GM18508 (cell line): ENCODE measurements around the gene ABCB8.

Experiments
- ATAC-seq: cut with Tn5 transposase; IDR thresholded peaks from one replicate; pipeline ENCODE4 v1.9.1; 2021; ENCODE audit warnings: moderate number of reproducible peaks; ENCODE audit not compliant: insufficient read depth, unreplicated experiment

The ABCB8 gene

DNA sequence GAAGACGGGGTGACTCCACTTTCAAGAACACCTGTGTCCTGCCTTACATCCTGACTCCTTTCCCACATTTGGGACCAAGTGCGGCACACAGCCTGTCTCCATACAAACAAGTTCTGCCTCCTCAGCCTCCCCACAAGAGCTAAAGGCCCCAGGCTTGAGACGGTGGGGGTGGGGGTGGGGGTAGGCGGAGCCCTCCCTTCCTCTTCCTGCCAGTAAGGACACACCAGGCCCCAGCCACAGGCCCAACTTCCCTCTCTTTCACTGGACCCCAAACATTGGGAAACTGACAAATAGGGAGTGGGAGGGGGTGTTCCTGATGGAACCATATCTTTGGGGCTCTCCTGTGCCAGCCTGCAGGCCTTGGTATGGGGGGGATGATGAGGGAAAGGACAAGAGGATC is 24.8 kb downstream of the ABCB8 start:
- ATAC-seq = no peak

DNA sequence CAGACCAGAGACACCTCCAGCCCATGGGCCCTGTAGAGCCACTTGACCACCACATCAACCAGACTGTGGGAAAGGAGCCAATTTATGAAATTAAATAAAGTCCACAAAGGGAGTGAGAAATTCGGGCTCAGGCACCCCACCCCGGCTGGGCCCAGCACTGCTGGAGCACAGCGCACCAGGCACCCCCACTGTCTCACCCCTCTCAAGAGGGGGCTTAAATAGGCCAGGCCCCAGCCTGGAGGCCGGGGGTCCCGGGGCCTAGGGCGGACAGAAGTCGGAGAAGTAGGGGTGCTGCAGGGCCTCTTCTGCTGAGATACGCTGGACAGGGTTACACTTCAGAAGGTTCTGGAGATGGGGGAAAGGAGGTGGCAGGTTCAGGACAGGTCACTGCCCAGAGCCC is 25.5 kb downstream of the ABCB8 start:
- no peak for ATAC-seq

DNA sequence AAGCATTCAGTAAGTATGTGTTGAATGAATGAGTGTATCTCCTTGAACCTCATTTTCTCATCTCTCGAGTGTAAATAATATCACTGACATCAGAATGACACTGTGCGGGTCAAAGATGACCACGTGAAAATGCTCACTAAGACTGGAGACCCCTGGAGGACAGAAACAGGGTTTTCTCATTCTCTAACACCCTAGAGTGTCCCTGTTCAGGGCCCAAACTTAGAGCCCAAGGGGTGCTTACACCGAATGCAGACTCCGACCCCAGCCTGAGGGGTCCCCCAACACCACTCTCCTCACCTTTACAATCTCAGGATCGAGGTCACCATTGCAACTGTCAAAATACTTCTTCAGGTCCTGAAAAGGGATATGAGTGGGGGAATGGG is 28.0 kb downstream of the ABCB8 start:
- no peak for ATAC-seq

DNA sequence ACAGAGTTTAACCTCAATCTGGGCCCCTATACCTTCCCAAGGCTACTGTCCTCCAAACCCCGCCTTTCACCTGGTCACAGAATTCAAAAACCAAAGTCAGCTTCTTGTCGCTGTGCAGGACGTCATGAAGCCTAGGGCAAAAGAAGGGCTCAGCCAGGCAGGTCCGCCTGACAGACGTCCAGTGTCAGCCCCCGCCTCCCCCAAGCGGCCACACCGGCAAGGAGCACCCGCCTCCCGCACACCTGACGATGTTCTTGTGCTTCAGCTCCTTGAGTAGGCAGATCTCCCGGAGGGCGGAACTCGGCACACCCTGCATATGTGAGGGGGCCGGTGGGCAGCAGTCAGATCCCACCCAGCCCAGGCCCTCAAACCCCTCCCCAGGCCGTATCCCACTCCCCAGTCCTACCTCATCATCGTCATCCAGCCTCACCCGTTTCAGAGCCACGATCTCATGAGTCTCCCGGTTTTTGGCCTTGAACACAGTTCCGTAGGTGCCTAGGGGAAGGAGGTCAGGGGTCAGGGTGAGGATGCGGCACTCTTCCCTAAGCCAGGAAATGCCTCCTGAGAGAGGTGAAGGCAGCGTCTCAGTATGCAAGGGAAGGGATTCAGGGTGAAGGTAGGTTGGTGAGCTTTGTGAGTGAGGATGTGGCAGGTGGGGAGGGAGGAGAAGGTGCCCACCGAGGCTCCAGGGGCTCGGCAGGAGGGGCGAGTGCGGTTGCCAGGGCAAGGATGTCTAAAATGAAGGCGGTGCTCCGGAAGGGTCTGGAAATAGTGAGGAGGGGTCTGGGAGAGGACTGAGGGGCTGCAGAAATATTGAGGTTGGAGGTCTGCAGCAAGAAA is 28.6 kb downstream of the ABCB8 start:
- ATAC-seq = no peak

DNA sequence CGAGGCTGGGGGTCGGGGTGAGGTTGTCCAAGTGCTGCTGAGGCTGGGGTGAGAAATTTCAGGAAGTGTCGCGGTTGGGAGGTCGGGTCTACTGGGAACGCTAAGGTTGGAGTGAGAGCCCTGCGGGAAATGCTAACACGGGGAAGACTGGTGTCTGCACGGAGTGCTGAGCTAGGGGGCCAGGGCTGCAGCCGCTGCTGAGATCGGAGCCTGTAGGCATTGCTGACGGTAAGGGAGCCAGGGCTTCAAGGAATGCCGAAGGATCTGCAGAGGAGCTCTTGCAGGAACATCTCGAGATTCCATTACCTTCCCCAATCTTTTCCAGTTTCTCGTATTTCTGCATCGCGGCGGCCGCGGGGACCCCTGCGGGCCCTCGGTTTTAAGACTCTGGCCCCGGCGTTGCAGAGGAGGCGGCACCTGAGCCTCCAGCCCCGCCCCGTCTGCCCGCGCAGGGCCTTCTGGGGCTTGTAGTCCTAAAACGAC is 29.3 kb downstream of the ABCB8 start, which contains the start of gene CDK5:
TSS of gene CDK5 (minus strand) at position 392 of the 483 bp plus-strand sequence. CDS start at position 343, 49 bp downstream.
- ATAC-seq = peak; percentile 13

DNA sequence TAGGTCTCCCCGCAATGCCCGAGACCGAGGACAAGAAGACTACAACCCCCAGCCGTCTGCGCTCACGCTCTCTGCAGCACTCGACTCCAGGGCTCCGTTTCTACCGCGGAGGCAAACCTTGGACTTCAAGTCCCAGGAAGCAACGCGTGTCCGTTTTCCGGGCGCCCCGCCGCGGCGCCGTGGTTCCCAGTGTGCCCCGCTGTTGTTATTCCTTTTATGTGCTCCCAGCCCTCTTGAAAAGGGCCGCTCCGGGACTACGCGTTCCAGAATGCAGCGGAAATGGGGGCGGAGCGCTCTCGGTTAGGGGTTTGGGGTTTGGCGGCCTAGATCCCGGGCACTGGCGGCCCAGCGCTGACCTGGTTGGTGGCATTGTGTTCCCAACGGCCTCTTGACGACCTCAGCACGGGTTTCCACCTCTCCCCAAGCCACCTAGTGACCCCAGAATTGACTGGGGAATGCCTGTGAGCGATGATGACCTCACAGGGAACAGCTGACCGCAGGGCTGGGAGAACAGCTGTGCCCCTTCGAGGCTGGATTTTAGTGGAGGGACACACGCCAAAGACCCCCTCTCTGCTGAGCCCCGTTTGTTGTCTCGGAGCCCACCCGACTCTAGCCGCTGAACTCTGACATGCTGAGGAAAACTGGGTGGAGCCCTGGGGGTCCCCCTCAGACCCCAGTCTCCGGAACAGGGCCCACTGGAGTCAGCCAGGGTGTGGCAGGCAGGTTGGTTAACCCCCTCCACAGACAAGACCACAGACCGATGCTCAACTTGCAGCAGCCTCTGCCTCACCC is 29.9 kb downstream of the ABCB8 start:
- ATAC-seq = peak; percentile 67

DNA sequence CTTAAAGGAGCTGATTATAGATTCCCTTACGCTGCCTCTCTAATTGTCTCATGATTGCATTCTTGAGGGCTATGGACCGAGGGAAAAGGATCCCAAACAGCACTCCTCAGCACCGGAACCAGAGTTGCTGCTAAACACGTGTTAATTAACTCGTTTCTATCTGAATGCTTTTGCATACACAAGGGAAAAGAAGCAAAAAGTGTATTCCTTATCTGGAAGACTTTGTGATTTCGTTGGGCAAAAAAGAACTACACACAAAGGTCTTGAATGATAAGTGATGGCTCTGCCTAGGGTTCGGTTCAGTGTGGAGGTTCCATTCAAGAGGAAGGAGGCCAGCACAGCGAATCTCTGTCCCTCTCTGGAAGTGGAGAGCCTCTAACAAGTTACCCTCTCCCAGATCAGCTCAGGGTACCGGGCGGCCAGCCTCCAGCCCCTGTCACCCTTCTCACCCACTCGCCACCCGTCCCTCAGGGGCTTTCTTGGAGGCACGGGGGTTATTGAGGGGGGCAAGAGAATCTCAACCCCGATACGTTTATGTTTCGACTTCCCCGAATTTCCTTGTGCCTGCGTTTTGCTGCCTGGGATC is 30.6 kb downstream of the ABCB8 start:
- no peak for ATAC-seq

DNA sequence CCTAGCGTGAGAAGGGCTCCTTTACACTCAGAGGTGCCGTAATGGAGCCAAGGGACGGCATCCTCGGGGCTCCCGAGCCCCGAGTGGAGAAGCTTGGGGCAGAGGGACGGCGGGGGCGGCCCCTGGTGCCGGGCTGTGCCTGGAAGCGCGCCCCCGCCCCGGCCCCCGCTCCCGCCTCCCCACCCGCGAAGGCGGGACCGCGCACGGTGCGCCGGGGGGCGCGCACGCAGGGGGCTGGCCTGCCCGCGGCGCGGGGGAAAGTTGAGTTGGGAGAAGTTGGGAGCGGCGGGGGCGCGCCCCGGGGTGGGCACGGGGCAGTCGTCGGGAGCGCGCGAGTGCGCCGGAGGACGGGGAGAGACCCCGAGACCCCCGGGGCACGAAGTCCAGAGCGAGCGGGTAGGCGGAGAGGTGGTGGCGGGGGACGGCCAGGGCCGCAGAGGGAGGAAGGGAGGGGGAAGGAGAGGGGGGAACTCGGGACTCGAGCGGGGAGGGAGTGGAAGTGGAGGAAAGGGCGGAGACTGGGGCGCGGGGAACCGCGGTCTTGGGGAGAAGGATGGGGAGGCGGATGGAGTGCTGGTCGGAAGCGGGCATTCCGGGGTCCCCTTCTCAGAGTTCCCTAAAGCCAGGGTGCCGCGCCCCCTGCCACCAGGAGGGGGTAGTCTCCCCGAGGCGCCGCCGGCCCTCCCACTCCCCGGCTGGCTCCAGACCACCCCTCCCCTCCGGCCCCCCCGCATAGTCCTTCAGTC is 31.3 kb downstream of the ABCB8 start, which contains the start of gene SLC4A2:
TSS of gene SLC4A2 (plus strand) at position 223 of the 746 bp plus-strand sequence. CDS start 2,399 bp downstream, outside the sequence.
- no peak for ATAC-seq

DNA sequence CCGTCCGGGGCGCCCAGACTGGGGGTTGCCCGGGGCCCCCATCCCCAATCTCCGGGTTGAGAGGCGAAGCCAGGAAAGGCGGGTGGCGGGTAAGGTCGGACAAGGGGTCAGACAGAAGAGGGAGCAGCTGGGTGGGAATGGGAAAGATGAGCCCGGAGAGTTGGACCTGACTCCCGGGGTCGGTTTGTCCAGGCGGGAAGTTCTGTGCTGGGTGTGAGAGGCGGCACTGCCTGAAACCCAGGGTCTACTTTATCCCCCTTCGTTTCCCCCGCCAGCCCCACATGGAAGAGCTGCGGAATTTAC is 31.8 kb downstream of the ABCB8 start:
- no peak for ATAC-seq

DNA sequence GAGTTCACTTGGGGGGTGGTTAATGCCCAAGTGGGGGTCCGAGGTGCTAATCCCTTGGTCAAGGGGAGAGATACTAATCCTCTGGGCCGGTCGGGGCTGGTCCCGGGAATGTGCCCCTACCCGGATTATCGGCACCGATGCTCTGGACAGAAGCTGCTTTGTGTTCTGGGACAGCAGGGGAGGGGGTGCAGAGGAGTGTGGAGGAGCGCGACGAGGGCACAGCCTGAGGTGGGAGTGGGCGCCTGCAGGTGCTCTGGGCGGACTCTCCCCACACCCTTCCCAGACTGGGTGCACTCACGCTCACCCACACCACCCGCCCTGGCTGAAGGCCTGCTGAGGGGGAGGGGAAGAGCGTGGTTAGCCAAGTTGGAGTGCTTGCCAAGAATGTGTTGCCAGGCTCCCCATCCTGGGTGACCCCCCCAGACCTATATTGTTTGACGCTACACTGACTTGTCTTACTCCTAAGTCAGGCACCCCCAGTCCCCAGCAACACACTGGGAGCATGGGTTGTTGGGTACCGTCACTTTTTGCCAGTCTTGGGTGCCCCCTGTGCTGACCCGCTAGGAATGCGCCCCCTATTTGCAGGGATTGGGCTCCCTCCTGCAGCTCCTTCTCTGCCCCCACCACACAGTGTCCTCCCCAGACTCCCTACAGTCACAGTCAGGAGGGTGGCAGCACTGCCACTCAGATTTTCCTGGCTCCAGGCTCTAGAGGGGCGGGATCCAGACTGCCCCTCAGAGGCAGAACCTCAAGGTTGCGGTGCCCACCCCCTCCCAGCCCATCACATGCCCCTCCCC is 32.4 kb downstream of the ABCB8 start:
- no peak for ATAC-seq

DNA sequence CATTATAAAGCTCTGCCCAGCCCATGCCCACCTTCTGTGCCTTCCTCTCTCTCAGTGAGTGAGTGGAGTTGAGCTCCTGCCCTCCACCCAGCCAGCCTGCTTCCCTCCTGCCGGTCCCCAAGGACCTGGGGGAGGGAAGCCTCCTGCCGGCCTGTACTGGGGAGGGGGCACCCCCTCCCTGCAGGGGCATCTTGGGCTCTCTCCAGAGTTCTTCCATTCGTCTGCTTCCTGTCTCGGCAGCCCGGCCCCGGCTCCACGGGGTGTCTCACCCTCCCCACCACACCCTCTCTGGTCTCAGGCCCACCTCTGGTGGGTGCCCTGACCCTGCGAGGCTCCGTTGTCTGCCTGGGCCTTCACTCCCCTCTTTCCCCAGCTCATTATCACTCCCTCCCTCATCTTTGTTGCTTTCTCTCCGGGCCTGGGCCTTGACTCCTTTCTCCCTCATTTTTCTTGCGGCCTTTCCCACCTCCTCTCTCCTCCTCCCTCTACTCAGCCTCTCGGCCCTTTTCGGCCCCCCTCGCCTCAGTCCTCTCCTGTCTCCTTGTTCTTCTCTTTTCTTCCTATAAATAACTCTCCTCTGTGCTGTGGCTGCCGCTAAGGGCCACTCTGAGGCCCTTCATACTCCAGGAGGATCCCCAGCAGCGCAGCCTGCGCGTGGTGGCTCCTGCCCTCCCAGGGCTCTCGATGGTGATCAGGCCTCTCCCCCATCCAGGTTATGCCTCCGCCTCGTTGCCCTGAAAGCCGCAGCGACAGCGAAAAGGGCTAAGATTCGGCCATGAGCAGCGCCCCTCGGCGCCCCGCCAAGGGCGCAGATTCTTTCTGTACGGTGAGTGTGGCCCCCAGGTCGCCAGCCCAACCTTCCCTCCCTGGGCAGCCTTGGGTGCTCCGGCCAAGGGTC is 33.2 kb downstream of the ABCB8 start:
- no peak for ATAC-seq

DNA sequence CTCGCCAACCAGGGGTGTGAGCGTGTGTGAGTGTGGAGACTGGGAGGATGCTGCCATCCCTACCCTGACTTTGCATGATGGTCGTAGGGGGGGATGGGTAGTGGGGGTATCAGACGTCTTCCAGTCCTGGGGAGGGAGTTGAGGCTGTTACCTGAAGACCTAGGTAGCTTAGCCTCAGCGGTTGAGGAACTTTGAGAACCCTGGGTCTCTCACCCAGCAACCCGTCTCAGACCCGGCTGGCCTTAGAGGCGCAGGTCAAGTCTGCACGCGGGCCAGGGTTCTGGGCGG is 33.8 kb downstream of the ABCB8 start:
- ATAC-seq = no peak

DNA sequence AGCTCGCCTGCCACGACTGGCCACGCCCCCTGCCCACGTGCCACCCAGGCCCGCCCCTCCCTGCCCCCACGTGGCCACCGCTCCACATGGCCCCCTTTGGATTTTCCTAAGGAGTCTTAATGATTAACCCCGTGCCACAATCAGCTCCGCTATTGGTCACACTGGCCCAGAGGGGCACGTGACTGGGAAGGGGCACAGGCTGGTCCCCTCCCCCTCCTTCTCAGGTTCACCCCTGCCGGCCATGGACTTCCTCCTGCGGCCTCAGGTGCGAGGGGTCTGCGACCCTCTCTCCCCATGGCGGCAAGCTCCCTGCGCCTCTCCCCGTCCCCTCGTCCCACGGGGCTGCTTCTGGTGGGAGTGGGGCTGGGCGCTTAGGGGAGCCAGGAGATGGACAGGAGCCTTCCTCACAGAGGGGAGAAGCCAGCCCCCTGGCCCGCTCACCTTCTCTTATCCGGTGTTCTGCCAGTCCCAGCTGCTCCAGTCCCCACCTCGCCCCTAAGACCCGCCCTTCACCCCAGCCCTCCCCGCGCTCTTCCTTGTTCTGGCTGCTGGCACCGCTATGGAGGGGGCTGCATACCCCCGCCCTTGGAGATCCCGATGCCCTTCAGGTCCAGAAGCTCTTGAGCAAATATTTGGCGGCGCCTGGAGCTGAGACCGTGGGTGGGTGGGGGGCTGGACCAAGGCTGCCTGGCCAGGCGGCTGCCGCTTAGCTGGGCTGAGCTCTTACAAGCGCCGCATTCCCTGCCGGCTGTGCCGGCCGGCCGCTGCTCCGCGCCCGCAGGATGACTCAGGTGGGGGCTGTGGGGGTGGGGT is 34.4 kb downstream of the ABCB8 start:
- no peak for ATAC-seq

DNA sequence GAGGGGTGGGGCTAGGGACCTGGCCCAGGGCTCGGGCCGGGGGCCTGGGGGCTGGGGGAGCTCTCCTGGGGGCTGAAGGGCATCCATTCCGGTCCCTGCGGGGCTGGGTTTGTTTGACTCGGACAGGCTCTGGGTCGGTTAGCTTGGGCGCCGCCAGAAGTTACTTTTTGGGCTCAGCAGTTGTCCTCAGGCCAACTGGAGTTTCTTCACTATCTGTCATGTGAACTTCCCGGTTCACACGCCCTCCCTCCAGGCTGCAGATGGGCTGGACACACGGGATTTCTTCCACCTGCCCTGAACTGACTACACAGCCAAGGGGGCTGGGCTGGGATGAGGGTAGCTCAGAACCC is 34.9 kb downstream of the ABCB8 start:
- ATAC-seq = no peak

DNA sequence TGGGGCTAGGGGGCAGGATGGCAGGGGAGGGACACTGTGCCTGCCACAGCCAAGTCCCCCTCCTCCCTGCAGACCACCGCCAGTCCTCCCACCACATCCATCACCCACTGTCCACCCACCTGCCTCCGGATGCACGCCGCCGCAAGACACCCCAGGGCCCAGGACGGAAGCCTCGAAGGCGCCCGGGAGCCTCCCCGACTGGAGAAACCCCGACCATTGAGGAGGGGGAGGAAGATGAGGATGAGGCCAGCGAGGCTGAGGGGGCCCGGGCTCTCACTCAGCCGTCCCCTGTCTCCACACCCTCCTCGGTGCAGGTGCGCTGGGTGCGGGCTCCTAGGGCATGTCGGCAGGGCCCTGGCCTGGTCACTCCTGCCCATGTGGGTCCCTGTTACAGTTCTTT is 36.2 kb downstream of the ABCB8 start:
- no peak for ATAC-seq

DNA sequence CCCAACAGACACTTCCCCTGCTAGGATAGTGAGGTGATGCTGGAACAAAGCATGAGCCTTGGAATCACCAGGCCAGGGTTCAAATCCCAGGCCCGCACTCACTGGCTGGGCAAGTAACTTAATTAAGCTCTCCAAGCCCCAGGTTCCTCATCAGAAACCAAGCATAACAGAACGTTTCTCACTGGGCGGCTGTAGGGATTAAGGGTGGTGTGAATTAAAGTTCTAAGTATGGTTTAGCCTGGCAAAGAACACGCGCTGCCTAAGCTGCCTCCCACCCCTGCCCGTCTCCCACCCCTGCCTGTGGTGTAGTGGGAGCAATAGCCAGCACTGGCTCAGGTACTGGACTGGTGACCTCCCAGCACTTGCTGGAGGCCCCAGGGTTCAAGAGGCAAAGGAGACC is 36.7 kb downstream of the ABCB8 start:
- ATAC-seq = no peak

DNA sequence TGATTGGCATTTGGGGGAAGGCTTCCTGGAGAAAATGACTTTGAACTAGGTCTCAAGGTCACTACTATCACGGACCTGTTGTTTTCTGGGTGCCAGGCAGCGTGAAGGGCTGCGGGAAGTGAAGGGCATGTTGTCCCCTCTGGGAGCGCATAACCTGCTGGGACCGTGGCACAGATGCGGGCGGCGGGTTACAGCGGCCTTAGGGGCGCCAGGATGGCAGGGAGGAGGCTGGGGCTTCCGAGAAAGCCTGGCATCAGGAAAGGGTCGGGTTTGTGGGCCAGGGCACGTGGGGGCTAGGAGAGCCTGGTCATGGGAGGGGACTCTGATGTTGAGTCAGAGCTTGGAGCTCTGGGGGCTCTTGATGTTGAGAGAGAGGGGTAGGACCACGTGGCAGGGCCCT is 37.3 kb downstream of the ABCB8 start:
- ATAC-seq = no peak
